SHP77 treated with DMSO at 0.1 percent for 48 hours (cell line): ENCODE data around the gene MRGPRE.

ENCODE experiments used
- DNase-seq: peaks from one replicate; lab custom pipeline; 2025; lab: John Stamatoyannopoulos, UW

Gene MRGPRE

GRCh38 chr11:3196161-3197043 is 35.8 kb downstream of the MRGPRE start:
- DNase-seq: no peak

DNA sequence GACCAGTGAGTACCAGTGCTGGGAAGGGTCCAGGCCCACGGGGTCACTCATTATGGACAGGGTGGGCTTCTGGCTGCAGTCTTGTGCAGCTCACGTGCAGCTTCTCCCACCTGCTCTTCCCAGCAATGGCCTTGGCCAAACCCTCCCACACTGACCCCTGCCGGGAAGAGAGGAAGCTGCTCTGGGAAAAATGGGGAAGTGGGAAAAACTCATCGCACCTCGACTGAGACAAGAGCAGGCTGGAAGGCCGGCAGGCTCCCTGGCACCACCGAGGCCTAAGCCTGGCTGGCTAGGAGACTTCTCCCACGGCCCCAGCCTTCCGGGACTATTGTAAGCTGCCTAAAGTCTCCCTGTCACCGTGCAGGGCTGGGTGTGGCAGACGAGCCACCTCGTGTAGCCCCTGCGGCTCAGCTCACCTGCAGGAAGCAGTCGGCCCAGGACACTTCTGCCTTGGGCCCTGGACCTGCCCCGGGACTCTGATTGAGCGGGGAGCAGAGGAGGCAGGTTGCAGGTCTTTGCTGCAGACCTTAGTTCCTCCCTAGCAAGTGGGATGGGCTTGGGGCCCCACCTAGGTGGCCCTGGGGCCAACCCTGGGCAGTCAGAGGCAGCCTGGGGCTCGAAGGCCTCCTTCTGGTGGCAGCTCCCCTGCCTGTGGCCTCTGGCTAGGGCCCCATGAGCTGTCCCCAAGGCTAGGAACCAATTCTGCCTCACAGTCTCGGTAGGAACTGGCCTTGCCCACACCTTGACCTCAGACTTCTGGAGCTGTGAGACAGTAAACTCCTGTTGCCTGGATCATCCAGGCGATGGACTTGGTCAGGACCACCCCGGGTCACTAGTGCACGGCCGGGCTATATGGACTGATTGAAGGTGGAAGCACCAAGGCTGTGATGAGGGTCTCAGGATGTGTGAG is 36.7 kb downstream of the MRGPRE start:
- DNase-seq: no peak

DNA sequence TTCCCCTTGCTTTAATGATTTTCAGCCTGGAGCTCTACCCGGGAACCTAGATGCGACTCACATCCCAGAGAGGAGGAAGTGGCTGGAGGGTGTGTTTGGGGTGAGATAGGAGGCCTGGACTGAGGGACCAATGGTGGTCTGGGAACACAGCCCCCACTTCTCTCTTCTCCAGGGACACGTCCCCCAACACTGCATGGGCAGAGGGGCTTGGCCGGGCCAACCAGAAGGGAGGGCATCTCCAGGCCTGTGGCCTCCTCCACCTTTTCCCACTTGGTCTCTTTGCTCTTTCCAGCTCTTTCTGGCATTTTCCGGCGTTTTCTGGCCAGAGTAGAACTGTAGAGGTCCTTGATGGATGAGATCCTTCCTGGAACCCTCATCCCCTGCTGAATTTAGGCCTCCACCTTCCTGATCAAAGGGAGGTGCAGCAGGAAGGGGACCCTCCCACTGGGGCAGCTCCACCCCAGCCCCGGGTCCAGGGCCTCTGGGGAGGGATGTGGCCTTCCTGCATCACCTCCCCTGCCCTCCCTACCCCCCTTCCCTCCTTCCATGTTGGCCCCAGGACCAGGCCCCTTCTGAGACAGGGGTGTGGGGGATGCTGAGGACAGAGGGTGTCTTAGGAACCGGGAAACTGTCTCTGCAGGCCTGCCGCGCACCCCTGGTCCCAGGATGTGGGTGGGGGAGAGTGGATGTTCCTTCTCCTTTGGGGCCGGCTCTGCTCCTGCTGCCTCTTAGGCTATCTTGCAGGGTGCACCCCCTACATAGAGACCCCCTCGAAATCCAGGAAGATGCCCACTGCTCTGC is 38.0 kb downstream of the MRGPRE start:
- no peak for DNase-seq

- DNase-seq: no peak
Observed at GRCh38 chr11:3193373-3194015, 38.7 kb downstream of the MRGPRE start.

- no peak for DNase-seq
Observed at GRCh38 chr11:3192511-3193372, 39.5 kb downstream of the MRGPRE start.

- no peak for DNase-seq
Observed at GRCh38 chr11:3191586-3192324, 40.5 kb downstream of the MRGPRE start.

DNA sequence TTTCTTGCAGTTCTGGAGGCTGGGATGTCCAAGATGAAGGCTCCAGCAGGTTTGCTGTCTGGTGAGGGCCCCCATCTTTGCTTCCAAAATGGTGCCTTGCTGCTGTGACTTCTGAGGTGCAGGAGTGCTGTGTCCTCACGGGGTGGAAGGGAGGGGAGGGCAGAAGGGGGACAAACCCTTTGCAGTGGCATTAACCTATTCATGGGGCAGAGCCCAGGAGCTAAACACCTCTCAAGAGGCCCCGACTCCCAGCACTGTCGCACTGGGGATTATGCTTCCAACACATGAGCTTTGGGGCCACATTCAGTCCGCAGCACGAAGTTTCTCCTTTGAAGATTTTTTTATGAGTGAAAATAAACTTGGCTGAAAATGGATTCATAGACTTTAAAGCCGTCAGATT is 41.6 kb downstream of the MRGPRE start:
- DNase-seq: no peak

GRCh38 chr11:3189886-3190583 is 42.2 kb downstream of the MRGPRE start:
- no peak for DNase-seq

GRCh38 chr11:3189196-3189843 is 42.9 kb downstream of the MRGPRE start:
- no peak for DNase-seq

GRCh38 chr11:3188496-3189195 is 43.6 kb downstream of the MRGPRE start:
- no peak for DNase-seq

GRCh38 chr11:3186166-3186953 is 45.9 kb downstream of the MRGPRE start:
- no peak for DNase-seq

GRCh38 chr11:3184732-3185347 is 47.4 kb downstream of the MRGPRE start:
- DNase-seq: no peak

- DNase-seq: no peak
Observed at GRCh38 chr11:3183523-3183922, 48.7 kb downstream of the MRGPRE start.

DNA sequence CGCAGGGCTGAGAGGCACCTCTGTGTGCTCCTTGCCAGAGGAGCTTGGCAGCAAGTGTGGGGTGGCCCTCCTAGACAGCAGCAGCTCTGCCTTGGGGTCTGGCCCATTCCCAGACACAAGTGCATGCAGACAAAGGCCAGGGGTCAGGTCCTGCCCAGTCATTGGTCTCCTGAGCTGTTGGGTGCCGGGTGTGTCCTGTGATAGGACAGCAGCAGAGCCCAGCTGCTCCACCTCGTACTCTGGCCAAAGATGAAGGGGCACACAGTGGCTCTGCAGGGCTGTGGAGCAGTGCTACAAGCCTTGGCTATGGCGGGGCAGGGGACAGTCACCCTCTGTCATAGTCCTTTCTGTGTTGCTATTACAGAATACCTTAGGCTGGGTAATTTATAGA is 49.8 kb downstream of the MRGPRE start:
- DNase-seq: no peak

- no peak for DNase-seq
Observed at GRCh38 chr11:3181725-3182461, 50.3 kb downstream of the MRGPRE start.

- no peak for DNase-seq
Observed at GRCh38 chr11:3180869-3181268, 51.3 kb downstream of the MRGPRE start.
